Stimulated activated CD8-positive, alpha-beta memory T cell treated with anti-CD3 and anti-CD28 coated beads, Interleukin-4, amount 100 ng/mL, for 24 hours (primary cell): Measurements from ENCODE around the gene MAN1B1.

ENCODE experiments used
- DNase-seq: peaks from one replicate; pipeline ENCODE4 v3.0.0-alpha.2; 2020; ENCODE audit warnings: low read depth

The MAN1B1 gene

DNA sequence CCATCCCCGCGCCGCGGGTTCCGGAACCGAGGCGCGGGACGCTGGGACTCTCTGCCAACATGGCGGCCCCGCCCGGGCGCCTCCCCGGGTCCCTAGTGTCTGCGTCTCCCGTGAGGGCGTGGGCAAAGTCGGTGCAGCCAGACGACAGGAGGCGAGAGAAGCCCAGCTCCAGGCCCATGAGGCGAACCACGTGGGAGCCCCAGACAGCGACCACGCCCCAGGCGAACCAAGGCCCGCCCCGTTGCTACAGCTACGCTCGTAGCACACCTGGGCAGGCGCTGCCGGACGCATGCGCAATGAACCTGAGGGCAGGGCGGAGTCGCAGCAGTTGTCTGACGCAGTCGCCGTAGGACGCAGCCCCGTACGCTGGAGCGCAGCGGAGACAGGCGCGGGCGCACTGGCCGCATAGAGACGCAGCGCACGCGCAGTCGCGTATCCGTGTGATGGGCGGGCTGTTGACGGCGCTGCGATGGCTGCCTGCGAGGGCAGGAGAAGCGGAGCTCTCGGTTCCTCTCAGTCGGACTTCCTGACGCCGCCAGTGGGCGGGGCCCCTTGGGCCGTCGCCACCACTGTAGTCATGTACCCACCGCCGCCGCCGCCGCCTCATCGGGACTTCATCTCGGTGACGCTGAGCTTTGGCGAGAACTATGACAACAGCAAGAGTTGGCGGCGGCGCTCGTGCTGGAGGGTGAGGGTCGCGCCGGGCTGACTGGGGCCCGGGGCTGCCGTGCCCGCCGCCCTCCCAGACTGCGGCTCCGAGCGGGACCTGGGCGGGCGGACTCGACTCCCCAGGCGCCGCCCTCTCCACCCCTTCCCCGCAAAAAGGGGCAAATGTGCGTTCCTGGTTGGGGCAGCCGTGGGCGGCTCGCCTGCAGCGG lies at the start of gene MAN1B1:
Gene MAN1B1, plus strand, starts transcription at position 455 of the 878 bp plus-strand sequence. Its CDS starts 15 bp downstream, at position 470.
- peak; percentile 100 for DNase-seq

DNA sequence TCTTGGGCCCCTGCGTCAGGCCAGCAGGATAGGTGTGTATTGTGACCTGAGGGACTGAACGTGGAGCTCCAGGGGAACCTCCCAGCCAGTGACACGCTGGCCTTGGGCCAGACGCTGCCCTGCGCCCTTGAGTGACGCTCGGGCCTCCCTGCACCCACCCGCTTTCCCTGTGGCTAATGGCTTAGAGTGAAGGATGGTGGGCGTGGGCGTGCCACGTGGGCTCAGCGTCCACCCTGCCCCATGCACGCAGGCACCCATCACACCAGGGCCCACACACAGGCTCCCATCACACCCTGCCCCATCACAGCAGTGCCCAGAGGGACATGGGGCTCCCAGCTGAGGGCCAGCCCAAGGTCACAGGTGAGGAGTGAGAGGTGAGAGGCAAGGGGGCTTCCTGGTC lies 49.8 kb upstream of the MAN1B1 start:
- no peak for DNase-seq

DNA sequence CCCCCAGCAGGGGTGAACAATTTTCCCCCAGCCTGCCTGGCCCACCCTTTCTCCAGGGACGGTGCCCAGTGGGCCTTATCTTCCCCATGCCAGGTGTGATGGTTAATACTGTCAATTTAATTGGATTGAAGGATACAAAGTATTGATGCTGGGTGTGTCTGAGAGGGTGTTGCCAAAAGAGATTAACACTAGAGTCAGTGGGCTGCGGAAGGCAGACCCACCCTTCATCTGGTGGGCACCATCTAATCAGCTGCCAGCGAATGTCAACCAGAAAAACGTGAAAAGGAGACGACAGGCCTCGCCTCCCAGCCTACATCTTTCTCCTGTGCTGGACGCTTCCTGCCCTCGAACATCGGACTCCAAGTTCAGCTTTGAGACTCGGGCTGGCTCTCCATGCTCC lies 49.3 kb upstream of the MAN1B1 start:
- no peak for DNase-seq

DNA sequence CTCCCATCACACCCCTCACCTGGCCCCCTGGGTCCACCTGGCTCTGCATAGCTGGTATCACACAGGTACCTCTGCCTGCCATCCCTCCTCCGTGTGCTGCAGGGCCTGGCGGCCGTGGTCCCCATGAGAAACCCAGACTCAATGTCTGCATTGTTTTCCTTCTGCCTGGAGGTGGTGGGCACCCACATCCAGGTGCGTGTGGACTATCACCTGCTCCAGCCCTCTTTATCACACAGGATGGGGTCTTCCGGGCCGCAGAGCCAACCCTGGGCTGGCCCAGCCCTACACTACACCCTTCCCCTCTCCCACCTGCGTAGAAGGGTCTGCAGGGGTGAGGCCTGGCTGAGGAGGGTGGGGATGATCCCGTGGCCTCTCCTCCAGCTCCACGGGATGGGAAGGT lies 47.9 kb upstream of the MAN1B1 start:
- DNase-seq: no peak

DNA sequence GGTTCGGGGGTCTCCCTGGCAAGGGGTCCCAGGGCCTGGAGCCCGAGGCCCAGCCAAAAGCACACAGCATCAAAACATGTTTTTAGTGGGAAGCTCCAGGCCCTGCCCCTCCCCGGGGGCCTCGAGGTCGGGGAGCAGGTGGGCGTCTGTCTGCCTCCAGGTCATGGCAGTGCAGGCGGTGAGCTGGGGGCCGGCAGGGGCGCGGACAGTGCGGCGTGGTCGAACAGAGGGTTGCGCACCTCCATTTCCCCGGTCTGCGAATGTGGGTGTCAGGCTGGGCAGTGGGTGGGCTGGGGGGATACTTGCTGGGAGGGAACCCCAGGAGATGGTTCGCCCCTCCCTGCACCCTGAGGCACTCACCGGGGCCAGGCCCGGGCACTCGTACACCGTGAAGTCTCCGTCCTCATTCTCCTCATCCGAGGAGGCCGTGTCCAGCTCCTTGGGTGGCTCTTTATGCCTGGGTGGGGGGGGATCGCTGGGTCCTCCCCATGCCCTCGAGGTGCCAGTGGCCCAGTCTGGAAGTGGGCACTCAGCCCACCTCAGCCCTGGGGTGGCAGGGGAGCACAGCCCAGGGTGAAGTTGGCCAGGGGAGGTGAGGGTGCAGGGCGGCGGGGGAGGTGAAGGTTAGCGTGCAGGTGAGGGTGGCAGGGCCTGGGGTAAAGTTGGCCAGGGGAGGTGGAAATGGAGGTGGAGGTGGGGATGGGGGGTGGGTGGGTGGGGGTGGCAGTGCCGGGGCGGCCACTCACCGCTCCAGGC lies 47.0 kb upstream of the MAN1B1 start:
- DNase-seq: no peak

DNA sequence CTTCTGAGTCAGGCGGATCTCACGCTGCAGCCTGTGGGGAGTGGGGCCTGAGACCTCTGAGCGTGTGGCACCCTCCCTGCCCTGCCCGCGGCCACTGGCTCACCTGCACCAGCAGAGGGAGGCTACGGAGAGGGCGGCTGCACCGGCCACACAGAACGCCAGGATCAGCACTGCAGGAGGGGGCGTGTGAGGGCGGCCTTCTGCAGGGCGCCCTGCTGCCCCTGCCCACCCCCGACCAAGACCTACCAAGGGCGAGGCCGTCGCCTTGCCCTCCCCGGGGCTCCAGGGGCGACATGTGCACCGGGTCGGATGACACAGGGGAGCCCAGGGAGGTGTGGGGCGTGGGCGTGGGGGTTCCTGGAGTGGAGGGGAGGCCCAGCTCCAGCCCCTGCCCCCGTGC lies 46.2 kb upstream of the MAN1B1 start:
- no peak for DNase-seq

DNA sequence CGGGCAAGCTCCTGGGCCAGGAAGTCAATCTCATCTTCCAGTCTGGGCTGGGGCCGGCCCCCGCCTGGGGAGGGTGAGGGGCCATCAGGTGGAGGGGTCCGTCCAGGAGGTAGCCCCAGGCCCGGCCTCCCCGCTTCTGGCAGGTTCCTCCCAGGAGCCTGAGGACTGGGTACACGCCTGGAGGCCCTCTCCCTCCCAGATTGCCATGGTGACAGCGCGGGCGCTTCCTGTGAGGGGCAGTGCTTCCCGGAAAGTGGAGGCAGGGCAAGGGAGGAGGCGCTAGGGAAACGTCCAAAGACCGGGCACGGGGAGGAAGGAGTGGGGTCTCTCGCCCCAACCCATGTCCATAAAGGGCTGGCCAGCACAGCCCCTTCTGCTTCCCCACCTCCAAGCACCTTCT lies 45.7 kb upstream of the MAN1B1 start:
- no peak for DNase-seq

DNA sequence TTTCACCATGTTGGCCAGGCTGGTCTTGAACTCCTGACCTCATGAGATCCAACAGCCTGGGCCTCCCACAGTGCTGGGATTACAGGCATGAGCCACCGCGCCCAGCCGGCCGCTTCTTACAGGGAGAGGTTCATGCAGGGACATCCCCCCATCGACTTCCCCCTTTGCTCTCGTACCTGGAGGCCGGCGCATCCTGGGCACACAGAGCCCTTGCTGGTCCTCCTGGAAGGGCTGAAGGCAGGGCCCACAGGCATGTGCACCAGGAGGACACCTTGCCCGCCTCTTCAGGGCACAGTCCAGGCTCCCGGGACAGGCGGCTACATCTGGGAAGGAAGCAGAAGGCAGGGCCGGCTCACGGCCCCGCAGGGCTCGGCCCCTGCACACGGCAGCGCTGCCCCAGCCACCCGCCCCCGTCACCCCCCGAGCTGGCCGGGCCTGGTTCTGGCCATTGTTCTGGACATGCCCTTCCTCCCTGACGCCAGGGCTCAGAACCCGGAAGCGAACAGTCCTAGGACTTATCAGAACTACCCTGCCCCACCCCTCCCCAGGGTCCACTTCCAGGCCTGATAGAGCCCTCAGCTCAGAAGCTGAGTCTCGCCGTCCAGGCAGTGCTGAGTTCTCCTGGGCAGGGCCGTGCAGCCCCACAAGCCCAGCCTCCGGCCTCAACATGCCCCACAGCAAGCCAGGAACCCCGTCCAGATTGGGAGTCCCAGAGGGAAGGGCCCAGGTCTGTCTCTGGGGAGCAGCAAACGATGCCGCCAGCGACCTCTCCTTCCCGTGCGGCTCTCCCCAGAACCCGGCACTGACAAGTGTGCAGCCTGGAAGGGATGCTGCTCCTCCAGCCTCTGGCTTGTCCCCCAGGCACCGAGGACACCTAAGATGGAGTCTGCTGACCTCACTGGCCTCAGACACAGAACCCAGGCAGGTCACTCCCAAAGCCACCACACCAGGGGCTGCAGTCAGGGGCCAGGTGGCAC lies 43.7 kb upstream of the MAN1B1 start:
- no peak for DNase-seq

DNA sequence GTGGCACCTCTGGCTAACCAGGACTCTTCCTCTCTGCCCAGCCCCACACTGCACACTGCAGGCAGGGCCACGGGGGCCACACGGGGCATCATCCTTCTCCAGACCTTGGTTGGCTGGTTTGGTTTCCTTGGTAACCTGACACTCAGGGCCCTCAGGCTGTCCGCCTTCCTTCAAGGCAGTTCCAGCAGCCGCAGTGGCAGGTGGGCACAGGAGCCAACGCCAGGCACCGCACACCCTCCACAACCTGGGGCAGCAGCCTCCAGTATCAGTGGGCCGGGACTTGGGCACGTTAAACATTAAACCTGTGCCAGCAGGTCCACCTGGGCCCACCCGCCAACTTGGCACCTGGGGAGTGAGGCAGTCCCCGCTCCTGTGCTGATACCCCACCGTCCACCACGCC lies 42.7 kb upstream of the MAN1B1 start:
- no peak for DNase-seq

DNA sequence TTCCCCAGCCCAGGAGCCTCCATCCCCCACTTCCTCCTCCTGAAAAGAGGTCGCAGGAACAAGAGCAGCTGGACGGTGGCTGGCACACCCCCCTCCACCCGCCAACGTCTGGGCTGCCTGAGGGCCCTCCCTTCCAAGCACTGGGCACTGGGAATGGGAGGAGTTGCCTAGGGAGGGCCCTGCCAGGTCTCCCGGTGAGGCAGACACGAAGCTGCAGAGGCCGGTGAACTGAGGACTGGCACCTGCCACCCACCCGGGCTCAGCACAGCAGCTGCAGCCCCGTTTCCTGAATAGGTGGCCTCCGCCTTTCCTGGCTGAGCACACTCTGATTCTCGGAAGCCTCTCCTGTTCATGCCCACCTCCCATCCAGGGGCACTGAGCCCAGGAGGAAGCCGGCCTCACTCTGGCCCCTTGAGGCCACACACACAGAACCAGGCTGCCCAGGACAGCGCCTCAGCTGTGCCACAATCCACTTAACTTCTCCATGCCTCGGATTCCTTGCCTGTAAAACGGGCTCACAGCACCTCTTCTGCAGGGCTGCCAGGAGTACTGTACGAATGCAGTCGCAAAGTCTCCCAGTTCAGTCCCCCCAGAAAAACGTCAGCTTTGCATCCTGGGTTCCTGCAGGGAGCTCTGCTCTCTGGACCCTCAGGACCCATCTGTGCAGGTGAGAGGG lies 42.1 kb upstream of the MAN1B1 start:
- DNase-seq: no peak

DNA sequence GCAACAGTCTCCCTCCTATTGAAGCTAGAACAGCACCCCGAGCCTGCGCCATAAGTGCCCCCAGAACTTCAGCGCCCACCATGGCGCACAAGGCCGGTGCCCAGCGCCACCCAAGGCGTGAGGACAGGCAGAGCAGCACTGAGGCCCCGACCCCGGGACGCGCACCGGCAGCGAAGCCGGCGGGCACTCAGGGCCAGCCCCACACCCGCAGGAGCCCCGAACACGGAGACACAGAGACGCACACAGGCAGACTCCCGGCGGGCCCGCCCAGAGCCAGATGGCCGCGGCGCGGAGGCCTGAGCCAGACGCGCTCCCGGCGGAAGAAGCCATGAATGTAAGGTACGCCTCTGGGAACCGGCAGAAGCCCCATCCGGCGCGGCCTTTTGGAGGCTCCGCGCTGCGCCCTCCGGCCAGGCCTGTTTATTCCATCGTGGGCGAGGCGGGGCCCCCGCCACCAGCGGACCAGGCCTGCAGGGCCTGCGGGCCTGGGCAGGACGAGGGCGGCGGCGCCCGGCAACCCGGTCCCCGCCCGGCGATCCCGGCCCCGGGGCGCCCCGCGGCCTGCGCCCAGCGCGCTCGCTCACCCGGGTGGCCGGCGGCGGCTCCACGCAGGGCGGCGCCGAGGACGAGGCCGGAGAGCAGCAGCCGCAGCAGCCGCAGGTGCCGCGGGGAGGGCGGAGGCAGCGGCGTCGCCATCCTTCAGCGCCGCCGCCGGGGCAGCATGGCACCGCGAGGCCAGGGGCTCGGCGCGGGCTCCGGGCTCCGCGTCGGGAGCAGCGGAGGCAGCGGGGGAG lies 41.3 kb upstream of the MAN1B1 start:
- no peak for DNase-seq

DNA sequence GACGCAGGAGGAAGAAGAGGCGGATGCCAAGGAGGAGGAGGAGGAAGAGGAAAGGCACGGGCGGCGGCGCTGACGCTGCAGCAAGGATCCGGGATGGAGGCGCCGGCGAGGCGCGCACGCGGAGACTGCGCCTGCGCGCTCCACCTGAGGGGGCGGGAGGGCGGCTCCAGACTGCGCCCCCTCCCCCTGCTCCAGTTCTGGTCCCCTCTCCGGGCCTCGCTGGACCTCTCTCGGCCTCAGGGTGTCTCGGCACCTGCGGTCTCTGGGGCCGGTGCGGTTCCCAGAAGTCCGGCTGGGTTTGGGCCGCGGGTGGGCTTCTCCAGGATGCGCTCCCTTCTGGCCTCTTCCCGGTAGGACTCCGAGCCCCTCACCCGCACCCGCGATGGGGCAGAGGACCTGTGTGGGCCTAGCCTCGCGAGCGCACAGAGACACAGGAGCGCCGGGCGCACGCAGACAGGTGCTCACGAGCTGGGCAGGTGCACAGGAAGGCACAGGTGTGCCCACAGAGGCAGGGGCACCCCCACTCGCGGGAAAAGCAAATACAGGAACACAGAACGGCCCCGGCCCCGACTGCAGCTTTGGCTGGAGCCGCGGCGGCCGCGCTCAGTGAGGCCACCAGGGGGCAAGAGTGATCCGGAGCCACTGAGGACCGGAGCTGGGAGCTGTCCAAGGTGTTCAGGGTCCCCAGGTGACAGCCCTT lies 40.5 kb upstream of the MAN1B1 start, which contains the start of gene NPDC1:
Gene NPDC1, minus strand, starts transcription at position 90 of the 700 bp plus-strand sequence. CDS start 188 bp downstream, outside the sequence.
- peak; percentile 71 for DNase-seq

DNA sequence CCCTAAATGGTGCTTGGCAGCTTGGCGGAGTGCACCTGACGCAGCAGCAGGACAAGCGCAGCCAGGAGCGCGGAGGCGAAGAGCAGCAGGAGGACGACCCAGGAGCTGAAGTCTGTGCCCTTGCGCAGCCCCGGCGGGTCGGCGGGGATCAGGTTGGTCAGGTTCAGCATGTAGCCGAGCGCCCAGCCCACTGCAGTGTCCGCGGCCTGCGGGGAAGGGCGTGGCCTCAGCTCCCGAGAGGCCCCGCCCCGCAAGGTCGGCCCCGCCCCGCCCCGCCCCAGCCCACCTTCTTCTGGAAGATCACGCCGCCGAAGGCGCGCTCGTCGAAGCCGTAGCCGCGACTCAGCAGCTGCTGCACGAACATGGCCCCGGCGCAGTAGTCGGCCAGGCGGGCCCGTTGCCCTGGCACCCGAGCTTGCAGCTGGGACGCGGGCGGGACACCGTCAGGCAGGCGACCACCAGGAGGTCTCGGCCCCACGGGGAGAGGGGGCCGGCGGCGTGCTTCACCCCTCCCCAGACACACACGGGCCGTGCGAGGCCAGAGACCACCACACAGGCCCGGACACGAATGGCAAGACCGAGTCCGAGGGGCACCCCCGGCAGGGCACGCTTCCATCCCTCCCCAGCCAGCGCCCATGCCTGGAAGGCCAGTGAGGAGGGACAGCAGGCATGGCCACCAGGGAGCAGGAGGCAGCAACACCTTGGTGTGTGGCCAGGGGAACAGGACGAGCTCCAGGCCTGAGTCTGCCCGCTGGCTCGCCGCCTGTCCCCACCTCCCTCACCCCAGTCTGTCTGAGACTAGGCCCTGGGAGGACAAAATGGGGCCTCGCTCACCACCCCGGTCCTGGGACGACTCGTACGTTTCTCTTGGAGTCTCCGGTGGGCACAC lies 37.9 kb upstream of the MAN1B1 start:
- no peak for DNase-seq

DNA sequence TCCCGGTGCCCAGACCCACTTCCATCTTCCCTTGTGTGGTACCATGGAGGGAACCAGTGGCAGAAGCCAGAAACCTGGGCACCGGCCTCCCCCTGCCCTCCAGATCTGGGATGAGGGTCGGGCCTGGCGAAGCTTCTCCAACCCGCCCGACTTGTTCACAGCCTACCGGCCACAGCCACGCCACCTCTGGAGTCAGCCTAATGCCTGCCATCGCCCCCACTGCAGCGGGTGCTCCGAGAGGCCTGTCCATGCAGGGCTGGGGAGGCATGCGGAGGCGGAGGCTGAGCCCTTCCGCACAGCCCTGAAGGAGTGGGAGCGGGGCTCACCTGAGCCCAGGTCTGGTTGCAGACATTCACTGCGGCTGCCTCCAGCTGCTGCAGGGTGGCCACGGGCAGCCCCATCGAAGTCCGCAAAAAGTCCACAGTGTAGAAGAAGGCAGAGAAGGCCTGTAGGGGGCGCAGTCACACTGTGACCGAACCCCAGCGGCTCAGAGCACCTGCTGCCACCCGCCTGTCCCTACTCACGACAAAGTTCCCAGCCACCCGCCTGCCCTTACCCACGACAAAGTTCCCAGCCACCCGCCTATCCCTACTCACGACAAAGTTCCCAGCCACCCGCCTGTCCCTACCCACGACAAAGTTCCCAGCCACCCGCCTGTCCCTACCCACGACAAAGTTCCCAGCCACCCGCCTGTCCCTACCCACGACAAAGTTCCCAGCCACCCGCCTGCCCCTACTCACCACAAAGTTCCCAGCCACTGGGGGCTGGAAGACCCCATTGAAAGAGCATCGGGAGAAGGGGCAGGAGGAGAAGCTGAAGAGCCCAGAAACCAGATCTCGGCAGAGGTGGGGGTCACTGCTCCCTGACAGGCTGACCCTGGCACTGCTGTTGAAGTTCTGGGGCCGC lies 37.0 kb upstream of the MAN1B1 start:
- DNase-seq: no peak

DNA sequence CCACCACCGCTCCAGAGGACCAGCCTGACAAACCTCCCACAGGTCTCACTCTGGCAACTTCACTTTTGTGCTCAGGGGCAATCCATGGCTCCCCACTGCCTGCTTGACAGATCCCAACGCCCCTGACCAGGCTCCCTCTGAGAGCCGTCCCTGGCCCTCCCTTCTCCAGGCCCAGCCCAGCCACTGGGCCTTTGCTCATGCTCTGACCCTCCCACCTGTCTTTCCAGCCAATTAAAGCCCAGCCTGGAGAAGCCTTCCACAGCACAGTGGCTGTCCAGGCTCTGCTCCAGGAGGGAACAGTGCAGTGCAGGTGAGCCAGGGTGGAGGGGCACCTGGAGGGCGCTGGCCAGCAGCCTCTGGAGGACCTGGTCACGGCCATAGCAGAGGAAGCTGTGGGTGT lies 36.2 kb upstream of the MAN1B1 start:
- DNase-seq: no peak

DNA sequence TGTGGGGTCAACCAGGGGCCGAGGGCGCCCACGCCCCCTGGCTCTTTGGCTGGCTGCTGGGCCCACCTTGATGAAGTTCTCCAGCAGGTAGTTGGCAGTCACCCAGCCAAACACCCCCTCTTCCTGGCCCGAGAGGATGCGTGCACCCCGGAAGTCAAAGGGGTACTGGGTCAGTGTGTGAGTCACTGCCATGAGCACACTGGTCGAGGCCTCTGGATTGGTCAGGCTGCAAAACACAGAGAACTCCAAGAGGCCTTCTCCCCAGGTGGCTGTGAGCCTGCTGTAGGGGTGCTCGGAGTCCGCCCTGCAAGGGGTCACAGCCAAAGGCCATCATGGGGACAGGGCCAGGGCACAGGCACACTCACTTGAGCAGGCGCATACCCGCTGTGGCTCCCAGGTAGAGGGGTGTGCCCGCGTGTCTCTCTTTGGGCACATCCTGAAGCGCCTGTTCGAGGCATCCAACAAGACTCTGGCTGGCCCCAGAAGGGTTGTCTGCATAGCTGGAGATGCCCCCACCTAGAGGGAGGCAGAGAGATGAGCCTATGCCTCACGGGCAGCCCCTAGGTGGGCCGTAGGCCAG lies 35.5 kb upstream of the MAN1B1 start:
- DNase-seq: no peak

DNA sequence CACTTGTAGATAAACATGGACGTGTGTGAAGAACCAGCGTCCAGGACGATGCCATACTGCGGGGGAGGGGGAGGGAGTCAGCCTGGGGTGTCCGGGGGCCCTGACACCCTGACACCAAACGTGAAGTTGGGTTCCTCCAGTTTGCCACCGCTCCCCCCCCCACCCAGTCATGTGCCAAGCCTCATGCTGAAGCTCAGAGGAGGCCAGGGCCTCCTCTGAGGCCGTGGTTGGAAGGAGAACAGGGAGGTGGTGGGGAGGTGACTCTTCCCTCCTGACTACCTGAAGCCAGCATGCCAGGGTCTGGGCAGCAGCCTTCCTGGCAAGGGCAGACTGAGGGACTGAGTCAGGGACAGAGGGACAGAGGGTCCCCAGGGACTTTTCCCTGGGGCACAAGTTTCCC lies 34.5 kb upstream of the MAN1B1 start:
- no peak for DNase-seq
